SK-N-SH (cell line): Measurements from ENCODE around the gene SLC36A2. TPM values are rescaled to one million over a fixed set of nuclear protein-coding genes. Genes with fewer than 3 reads are reported as not detected.

Source experiments
- CTCF ChIA-PET: fragments of 300-600, 350-600 bp; formaldehyde crosslinking; extraction: SDS; loops from one replicate; lab custom pipeline; 2021; lab: Yijun Ruan, JAX
- POLR2A ChIA-PET: fragments of 350-600 bp; sonication (Branson Sonifier 250); formaldehyde crosslinking; extraction: SDS; loops from one replicate; lab custom pipeline; 2020; ENCODE audit warnings: antibody characterized with exemption, inconsistent platforms; lab: Yijun Ruan, JAX
- DNase-seq: peaks from one replicate; pipeline ENCODE4 v3.0.0; 2012
- H2AFZ ChIP-seq: fragments of 200-600 bp; sonication (generic); 2 replicates; pipeline ENCODE4 v1.8.1; 2016; ENCODE audit warnings: antibody characterized with exemption, mild to moderate bottlenecking, low read depth
- H3F3A ChIP-seq: fragments of 200-600 bp; sonication (generic); replicated peaks from 2 replicates; pipeline ENCODE3; 2016; ENCODE audit warnings: antibody characterized with exemption, mild to moderate bottlenecking; ENCODE audit not compliant: insufficient read depth
- H3K27ac ChIP-seq, 2 experiments: fragments of 200-500 bp in 1 of 2; fragments of 200-600 bp in 1 of 2; sonication (Bioruptor generic) in 1 of 2; sonication (generic), shearing (Covaris generic) in 1 of 2; 2 replicates each; pipeline versions ENCODE4 v1.5.1 to v1.6.1; 2014 to 2016; ENCODE audit warnings: low read depth in 2 of 2, inconsistent platforms in 1 of 2, low read length in 1 of 2, mild to moderate bottlenecking in 1 of 2, mixed read lengths in 1 of 2
- H3K27me3 ChIP-seq: fragments of 200-600 bp; sonication (generic), shearing (Covaris generic); 2 replicates; pipeline ENCODE4 v1.6.1; 2016; ENCODE audit warnings: mixed run types; ENCODE audit not compliant: insufficient read depth
- H3K36me3 ChIP-seq, 2 experiments: fragments of 200-500 bp in 1 of 2; fragments of 200-600 bp in 1 of 2; sonication (Bioruptor generic) in 1 of 2; sonication (generic) in 1 of 2; replicated peaks in 1 of 2; 2 replicates each; pipeline versions ENCODE3 to v1.5.1; 2014 to 2016; ENCODE audit warnings: low read length in 1 of 2, mild to moderate bottlenecking in 1 of 2; ENCODE audit not compliant: insufficient read depth in 2 of 2, control insufficient read depth in 1 of 2
- H3K4me1 ChIP-seq, 2 experiments: fragments of 200-500 bp in 1 of 2; fragments of 200-600 bp in 1 of 2; sonication (Bioruptor generic) in 1 of 2; sonication (generic), shearing (Covaris generic) in 1 of 2; 2 replicates each; pipeline versions ENCODE4 v1.5.1 to v1.6.1; 2014 to 2016; ENCODE audit warnings: low read depth in 1 of 2, low read length in 1 of 2, mixed run types in 1 of 2; ENCODE audit not compliant: insufficient read depth in 2 of 2, control insufficient read depth in 1 of 2
- H3K4me2 ChIP-seq: fragments of 200-600 bp; sonication (generic), shearing (Covaris generic); 2 replicates; pipeline ENCODE4 v1.6.1; 2017; ENCODE audit warnings: mixed run types
- H3K4me3 ChIP-seq, 2 experiments: fragments of 200-500 bp in 1 of 2; fragments of 200-600 bp in 1 of 2; sonication (Bioruptor generic) in 1 of 2; sonication (generic), shearing (Covaris generic) in 1 of 2; 2 replicates each; pipeline versions ENCODE4 v1.5.1 to v1.8.1; 2014 to 2016; ENCODE audit warnings: low read depth in 2 of 2, inconsistent platforms in 1 of 2, low read length in 1 of 2, mild to moderate bottlenecking in 1 of 2, mixed read lengths in 1 of 2, moderate library complexity in 1 of 2
- H3K79me2 ChIP-seq: fragments of 200-600 bp; sonication (generic); 2 replicates; pipeline ENCODE4 v1.8.1; 2017; ENCODE audit warnings: mild to moderate bottlenecking; ENCODE audit not compliant: insufficient read depth
- H3K9ac ChIP-seq: fragments of 200-600 bp; sonication (generic); 2 replicates; pipeline ENCODE4 v1.6.1; 2017; ENCODE audit warnings: mixed run types
- H3K9me2 ChIP-seq: fragments of 200-600 bp; sonication (generic); 2 replicates; pipeline ENCODE4 v1.6.1; 2017; ENCODE audit warnings: mixed run types
- H3K9me3 ChIP-seq: fragments of 200-600 bp; sonication (generic); 2 replicates; pipeline ENCODE4 v1.6.1; 2017; ENCODE audit warnings: mixed run types, mild to moderate bottlenecking, moderate library complexity
- H4K20me1 ChIP-seq: fragments of 200-600 bp; sonication (generic); 2 replicates; pipeline ENCODE4 v1.6.1; 2017; ENCODE audit warnings: mild to moderate bottlenecking, mixed run types; ENCODE audit not compliant: insufficient read depth
- ELF1 ChIP-seq: IDR thresholded peaks from 2 replicates; pipeline ENCODE4 v1.4.0; 2012
- FOSL2 ChIP-seq: IDR thresholded peaks from 2 replicates; pipeline ENCODE4 v1.4.0; 2012; ENCODE audit warnings: low read depth, mild to moderate bottlenecking, moderate library complexity, borderline replicate concordance
- MXI1 ChIP-seq: IDR thresholded peaks from 2 replicates; pipeline ENCODE4 v1.6.1; 2012; ENCODE audit warnings: mild to moderate bottlenecking, low read depth, low read length, improper control_type of control experiment
- NFIC ChIP-seq: IDR thresholded peaks from 2 replicates; pipeline ENCODE4 v1.4.0; 2012; ENCODE audit warnings: borderline replicate concordance
- RAD21 ChIP-seq: IDR thresholded peaks from 2 replicates; pipeline ENCODE4 v1.6.1; 2012; ENCODE audit warnings: mild to moderate bottlenecking, low read length
- SIN3A ChIP-seq: IDR thresholded peaks from 2 replicates; pipeline ENCODE4 v1.6.1; 2012; ENCODE audit warnings: low read depth, mild to moderate bottlenecking, low read length, moderate library complexity, borderline replicate concordance
- SMC3 ChIP-seq: IDR thresholded peaks from 2 replicates; pipeline ENCODE4 v1.6.1; 2012; ENCODE audit warnings: low read depth, low read length, improper control_type of control experiment
- WGBS: methylation state at CpG from one replicate; pipeline ENCODE4 v1.1.6; 2017; ENCODE audit warnings: low lambda C conversion rate; 5-methylcytosine and 5-hydroxymethylcytosine counted together
- polyA plus RNA-seq, 3 experiments: library from polyadenylated mRNA; depleted of rRNA; stranded (reverse); fragments of >200 nt; gene quantifications; 2 replicates each; pipeline ENCODE4 v1.2.3, GENCODE V29; 2012
- TF ChIP-seq, protein P1 (sequence below): IDR thresholded peaks from 2 replicates; pipeline ENCODE4 v1.6.1; 2012; ENCODE audit warnings: mild to moderate bottlenecking, low read depth, low read length, moderate library complexity
- TF ChIP-seq, protein P2 (sequence below): IDR thresholded peaks from 2 replicates; pipeline ENCODE4; 2012
- TF ChIP-seq, protein P3 (sequence below): fragments of 150-350 bp; IDR thresholded peaks from 2 replicates; pipeline ENCODE4 v1.6.1; 2017; ENCODE audit warnings: antibody characterized with exemption, low read length, low read depth, borderline replicate concordance
- TF ChIP-seq, protein P4 (sequence below): fragments of 200-600 bp; sonication (generic); IDR thresholded peaks from 2 replicates; pipeline ENCODE4 v1.6.1; 2017; ENCODE audit warnings: antibody characterized with exemption, mild to moderate bottlenecking, moderate library complexity

Gene SLC36A2
- polyA plus RNA-seq, 1 of the 3 experiments (the other 2 are of a cell fraction), result not detected

DNA sequence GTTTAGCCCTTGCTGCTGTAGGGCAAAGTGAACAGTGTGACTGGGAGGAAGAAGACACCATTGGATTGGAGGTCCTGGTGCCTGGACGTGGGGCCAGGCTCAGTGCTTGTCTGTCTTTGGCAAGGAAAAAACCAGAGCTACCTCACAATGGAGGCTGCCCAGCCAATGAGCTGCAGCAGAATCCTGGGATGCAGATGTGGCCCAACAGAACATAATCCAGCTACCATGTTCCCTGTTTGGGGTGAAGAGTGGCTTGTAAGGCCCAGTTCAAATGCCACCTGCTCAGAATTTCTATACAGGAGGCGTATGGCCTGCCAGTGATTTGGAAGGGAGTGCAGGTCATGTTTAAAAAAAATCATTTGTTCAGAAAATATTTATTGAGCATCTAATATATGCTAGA lies 43.7 kb downstream of the SLC36A2 start, which contains the start of gene SLC36A3:
Gene SLC36A3, minus strand, starts transcription at position 101 of the 400 bp plus-strand sequence. CDS start 412 bp downstream, outside the sequence.
- no peaks in the 10 kb centered on the region for H3K36me3 ChIP-seq
- no peak within 1 kb of the TSS for H3K4me2 ChIP-seq
- TF ChIP-seq ELF1 (no peak), SIN3A (no peak), MXI1 (no peak), FOSL2 (no peak), SMC3 (no peak)
- TF ChIP-seq, protein P1, sequence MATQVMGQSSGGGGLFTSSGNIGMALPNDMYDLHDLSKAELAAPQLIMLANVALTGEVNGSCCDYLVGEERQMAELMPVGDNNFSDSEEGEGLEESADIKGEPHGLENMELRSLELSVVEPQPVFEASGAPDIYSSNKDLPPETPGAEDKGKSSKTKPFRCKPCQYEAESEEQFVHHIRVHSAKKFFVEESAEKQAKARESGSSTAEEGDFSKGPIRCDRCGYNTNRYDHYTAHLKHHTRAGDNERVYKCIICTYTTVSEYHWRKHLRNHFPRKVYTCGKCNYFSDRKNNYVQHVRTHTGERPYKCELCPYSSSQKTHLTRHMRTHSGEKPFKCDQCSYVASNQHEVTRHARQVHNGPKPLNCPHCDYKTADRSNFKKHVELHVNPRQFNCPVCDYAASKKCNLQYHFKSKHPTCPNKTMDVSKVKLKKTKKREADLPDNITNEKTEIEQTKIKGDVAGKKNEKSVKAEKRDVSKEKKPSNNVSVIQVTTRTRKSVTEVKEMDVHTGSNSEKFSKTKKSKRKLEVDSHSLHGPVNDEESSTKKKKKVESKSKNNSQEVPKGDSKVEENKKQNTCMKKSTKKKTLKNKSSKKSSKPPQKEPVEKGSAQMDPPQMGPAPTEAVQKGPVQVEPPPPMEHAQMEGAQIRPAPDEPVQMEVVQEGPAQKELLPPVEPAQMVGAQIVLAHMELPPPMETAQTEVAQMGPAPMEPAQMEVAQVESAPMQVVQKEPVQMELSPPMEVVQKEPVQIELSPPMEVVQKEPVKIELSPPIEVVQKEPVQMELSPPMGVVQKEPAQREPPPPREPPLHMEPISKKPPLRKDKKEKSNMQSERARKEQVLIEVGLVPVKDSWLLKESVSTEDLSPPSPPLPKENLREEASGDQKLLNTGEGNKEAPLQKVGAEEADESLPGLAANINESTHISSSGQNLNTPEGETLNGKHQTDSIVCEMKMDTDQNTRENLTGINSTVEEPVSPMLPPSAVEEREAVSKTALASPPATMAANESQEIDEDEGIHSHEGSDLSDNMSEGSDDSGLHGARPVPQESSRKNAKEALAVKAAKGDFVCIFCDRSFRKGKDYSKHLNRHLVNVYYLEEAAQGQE, result no peak
- TF ChIP-seq, protein P2, sequence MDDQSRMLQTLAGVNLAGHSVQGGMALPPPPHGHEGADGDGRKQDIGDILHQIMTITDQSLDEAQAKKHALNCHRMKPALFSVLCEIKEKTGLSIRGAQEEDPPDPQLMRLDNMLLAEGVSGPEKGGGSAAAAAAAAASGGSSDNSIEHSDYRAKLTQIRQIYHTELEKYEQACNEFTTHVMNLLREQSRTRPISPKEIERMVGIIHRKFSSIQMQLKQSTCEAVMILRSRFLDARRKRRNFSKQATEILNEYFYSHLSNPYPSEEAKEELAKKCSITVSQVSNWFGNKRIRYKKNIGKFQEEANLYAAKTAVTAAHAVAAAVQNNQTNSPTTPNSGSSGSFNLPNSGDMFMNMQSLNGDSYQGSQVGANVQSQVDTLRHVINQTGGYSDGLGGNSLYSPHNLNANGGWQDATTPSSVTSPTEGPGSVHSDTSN, result no peak
- no peaks in the 10 kb centered on the region for H3K9me3 ChIP-seq
- CTCF ChIA-PET, result interaction anchor here (1.0 to 1.9 kb wide), 2 partner anchors 10 to 12 kb away, joined by 3 to 7 read pairs; no protein-coding TSS in a partner anchor
- no peaks in the 10 kb centered on the region for H4K20me1 ChIP-seq
- H3K27me3 ChIP-seq, result peaks cover 6% of the 10 kb centered on the region; the same call in 1 of the 2 replicates
- no peaks in the 10 kb centered on the region for H3K9me2 ChIP-seq
- no peak within 1 kb of the TSS for H3K4me3 ChIP-seq
- no peak within 1 kb of the TSS for H2AFZ ChIP-seq
- H3K79me2 ChIP-seq, result no peaks in the 10 kb centered on the region
- no peak within 1 kb of the TSS for H3K27ac ChIP-seq
- POLR2A ChIA-PET, result no interaction called here
- DNase-seq, result no peak
- WGBS, result 11% methylated on average over 2 of the region's 2 CpGs
- no peaks in the 10 kb centered on the region for H3K4me1 ChIP-seq
- no peaks in the 10 kb centered on the region for H3F3A ChIP-seq
- no peak within 1 kb of the TSS for H3K9ac ChIP-seq

DNA sequence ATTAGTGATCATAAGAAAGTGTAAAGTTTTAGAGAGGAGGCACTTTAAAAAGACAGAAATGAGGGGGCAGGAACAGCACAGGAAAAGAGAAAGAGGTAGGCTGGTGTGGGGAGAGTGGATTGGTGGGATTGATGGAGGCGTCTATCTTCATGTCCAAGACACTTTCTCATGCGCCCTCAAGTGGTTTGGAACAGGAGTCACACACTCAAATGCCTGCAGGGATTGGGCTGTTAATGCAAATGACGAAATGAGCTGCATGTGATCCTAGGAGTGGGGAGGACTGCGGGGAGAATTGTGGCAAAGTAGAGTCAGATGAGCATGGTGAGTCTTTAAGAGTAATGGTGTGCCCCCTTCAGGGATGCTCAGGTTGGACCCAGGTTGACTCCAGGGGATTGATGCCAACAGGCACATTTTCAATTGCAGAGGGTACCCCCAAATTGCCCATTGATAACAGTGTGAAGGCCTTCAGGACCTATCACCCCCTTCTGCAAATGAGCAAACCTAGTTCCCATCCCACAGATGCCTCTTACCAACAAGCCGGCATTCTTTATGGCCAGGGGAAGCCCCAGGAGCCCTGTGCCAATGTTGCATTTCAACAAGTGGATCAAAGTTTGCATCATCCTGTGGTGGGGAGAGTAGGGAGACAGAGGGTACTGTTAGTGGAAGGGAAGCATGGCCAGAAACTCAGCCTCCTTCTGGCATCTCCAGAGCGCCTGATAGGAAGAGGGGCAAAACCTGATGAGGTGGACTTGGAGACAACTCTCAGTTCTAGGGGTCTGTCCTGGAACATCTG lies 49.1 kb downstream of the SLC36A2 start:
- no peak overlapping the region for H3K9ac ChIP-seq
- H3K27ac ChIP-seq, result no peak overlapping the region
- peak; percentile 56 for DNase-seq
- no peaks in the 10 kb centered on the region for H3F3A ChIP-seq
- no peak overlapping the region for H3K4me3 ChIP-seq
- TF ChIP-seq SMC3, result peak; percentile 37; the same call in 1 of the 2 replicates
- peak; percentile 55 for TF ChIP-seq RAD21
- TF ChIP-seq, protein P3, sequence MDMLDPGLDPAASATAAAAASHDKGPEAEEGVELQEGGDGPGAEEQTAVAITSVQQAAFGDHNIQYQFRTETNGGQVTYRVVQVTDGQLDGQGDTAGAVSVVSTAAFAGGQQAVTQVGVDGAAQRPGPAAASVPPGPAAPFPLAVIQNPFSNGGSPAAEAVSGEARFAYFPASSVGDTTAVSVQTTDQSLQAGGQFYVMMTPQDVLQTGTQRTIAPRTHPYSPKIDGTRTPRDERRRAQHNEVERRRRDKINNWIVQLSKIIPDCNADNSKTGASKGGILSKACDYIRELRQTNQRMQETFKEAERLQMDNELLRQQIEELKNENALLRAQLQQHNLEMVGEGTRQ, result no peak
- TF ChIP-seq, protein P4, sequence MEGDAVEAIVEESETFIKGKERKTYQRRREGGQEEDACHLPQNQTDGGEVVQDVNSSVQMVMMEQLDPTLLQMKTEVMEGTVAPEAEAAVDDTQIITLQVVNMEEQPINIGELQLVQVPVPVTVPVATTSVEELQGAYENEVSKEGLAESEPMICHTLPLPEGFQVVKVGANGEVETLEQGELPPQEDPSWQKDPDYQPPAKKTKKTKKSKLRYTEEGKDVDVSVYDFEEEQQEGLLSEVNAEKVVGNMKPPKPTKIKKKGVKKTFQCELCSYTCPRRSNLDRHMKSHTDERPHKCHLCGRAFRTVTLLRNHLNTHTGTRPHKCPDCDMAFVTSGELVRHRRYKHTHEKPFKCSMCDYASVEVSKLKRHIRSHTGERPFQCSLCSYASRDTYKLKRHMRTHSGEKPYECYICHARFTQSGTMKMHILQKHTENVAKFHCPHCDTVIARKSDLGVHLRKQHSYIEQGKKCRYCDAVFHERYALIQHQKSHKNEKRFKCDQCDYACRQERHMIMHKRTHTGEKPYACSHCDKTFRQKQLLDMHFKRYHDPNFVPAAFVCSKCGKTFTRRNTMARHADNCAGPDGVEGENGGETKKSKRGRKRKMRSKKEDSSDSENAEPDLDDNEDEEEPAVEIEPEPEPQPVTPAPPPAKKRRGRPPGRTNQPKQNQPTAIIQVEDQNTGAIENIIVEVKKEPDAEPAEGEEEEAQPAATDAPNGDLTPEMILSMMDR, result peak; percentile 56
- no peak for TF ChIP-seq NFIC
- no peaks in the 10 kb centered on the region; a peak in 1 of 4 replicates for H3K4me1 ChIP-seq
- H3K36me3 ChIP-seq, result no peaks in the 10 kb centered on the region
- H3K79me2 ChIP-seq, result no peaks in the 10 kb centered on the region
- no peaks in the 10 kb centered on the region for H3K9me2 ChIP-seq
- no peak overlapping the region for H3K4me2 ChIP-seq
- POLR2A ChIA-PET, result no interaction called here
- no peaks in the 10 kb centered on the region for H3K9me3 ChIP-seq
- CTCF ChIA-PET, result interaction anchor here (0.6 to 2.0 kb wide), 2 partner anchors 16 to 18 kb away, joined by 4 to 8 read pairs; no protein-coding TSS in a partner anchor
- no peaks in the 10 kb centered on the region for H4K20me1 ChIP-seq
- no peak overlapping the region for H2AFZ ChIP-seq
- WGBS, result 32% methylated on average over 6 of the region's 6 CpGs
- peaks cover 6% of the 10 kb centered on the region for H3K27me3 ChIP-seq
